Kidney (tissue), 14 donors: ENCODE data around the gene SENP3. TPM values are rescaled to one million over a fixed set of nuclear protein-coding genes. Genes with fewer than 3 reads are reported as not detected.

Source experiments
- DNase-seq, 5 donors: peaks; one replicate each; pipeline ENCODE4 v3.0.0-alpha.2; 2013 to 2020
- FAIRE-seq: peaks from 2 replicates; lab custom pipeline; 2012; peaks lifted over from hg19 to GRCh38; lab: Jason Lieb, UNC
- H3K27ac ChIP-seq, 2 donors: one replicate each; pipeline ENCODE4 v1.7.0; 2013; ENCODE audit warnings: low read depth in 2 of 2, low read length in 2 of 2, inconsistent platforms in 1 of 2
- H3K27me3 ChIP-seq: one replicate; pipeline ENCODE4 v1.7.1; 2013; ENCODE audit warnings: low read length, inconsistent platforms; ENCODE audit not compliant: control insufficient read depth, insufficient read depth
- H3K36me3 ChIP-seq, 3 donors: one replicate each; pipeline versions ENCODE4 v1.7.0 to v1.7.1; 2013; ENCODE audit warnings: low read length in 3 of 3, control low read depth in 1 of 3, inconsistent platforms in 1 of 3; ENCODE audit not compliant: insufficient read depth in 3 of 3, control insufficient read depth in 2 of 3
- H3K4me1 ChIP-seq, 3 donors: one replicate each; pipeline versions ENCODE4 v1.7.0 to v1.7.1; 2013; ENCODE audit warnings: low read length in 3 of 3, inconsistent platforms in 1 of 3, low read depth in 1 of 3; ENCODE audit not compliant: control insufficient read depth in 2 of 3, insufficient read depth in 2 of 3
- H3K4me3 ChIP-seq, 3 donors: one replicate each; pipeline versions ENCODE4 v1.7.0 to v1.8.1; 2013; ENCODE audit warnings: low read length in 3 of 3, control low read depth in 1 of 3, inconsistent platforms in 1 of 3
- H3K9ac ChIP-seq, 3 donors: one replicate each; pipeline versions ENCODE4 v1.7.0 to v1.7.1; 2013; ENCODE audit warnings: low read length in 3 of 3, control low read depth in 1 of 3, inconsistent platforms in 1 of 3
- H3K9me3 ChIP-seq, 3 donors: one replicate each; pipeline versions ENCODE4 v1.7.0 to v1.7.1; 2013; ENCODE audit warnings: low read length in 3 of 3, control low read depth in 1 of 3, inconsistent platforms in 1 of 3; ENCODE audit not compliant: control insufficient read depth in 2 of 3, insufficient read depth in 1 of 3
- intact Hi-C: fragments of 100-400 bp; cut with DNase I; formaldehyde crosslinking; loops from one replicate; pipeline ENCODE4 v1.11.1; 2022
- polyA plus RNA-seq: library from polyadenylated mRNA; stranded (reverse); fragments of 350-450 nt; fragmentation: Illumina TruSeq; extraction: RNeasy Lipid Tissue Mini Kit (QIAGEN cat#74804); gene quantifications from one replicate; pipeline ENCODE4 v1.2.3, GENCODE V29; 2014; ENCODE audit warnings: low read depth, low replicate concordance; ENCODE audit not compliant: insufficient read depth
- total RNA-seq: library from RNA; stranded (reverse); fragmentation: NEBNext Ultra II Directional; extraction: Animal tissue kit (Norgen Biotek cat#: 25700); gene quantifications from one replicate; pipeline ENCODE4 v1.2.1, GENCODE V29; 2021
- TF ChIP-seq, protein P1 (sequence below): IDR thresholded peaks from 3 replicates; pipeline ENCODE4 v1.5.1; 2012; ENCODE audit warnings: mild to moderate bottlenecking, moderate library complexity, borderline replicate concordance; ENCODE audit not compliant: insufficient read depth; ENCODE audit errors: extremely low read depth
- donor health status: control.
- donor health status: control.
- donor health status: control.
- donor health status: control.
- donor health status: control.
- donor health status: DM: yes; HTN: yes; CAD: no.
- donor health status: Normal renal cell carcinoma (clear cell type).

SENP3 gene
- total and polyA plus RNA-seq, 2 donors from 2014 or later, result 43.5 to 50.3 TPM

DNA sequence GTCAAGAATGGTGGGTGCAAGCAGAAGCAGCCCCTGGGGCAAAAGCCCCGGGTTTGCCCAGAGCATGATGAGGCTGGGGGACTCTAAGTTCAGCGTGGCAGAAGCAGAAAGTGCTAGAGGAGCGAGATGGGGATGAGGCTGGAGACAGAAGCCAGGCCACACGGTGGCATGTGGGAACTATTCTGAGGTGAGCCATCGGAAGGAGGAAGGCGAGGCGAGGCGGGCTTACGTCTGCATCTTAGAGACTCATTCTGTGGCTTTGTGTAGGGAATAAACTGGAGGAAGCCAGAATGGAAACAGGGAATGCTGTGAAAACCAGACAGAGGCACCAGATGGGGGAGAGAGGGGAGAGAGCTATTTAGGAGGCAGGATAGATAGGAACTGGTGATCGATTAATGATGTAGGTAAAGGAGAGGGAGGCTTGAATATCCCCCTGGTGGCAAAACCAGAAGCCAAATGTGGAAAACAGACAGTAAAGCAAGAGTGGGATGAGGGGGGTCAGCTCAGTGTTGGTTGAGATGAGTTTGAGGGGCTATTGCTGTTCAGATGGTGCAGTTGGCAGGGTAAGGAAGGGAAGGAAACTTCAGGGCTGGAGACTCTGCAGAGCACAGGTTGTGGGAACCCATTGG, 6.3 kb upstream of the SENP3 start:
- no peak overlapping the region for H3K4me3 ChIP-seq
- no peaks in the 10 kb centered on the region for H3K27me3 ChIP-seq
- no peak overlapping the region for H3K27ac ChIP-seq
- intact Hi-C loops, result no loop called here
- H3K4me1 ChIP-seq, result peaks cover under 1 to 36% (median 30%) of the 10 kb centered on the region in 3 donors
- no peaks in the 10 kb centered on the region for H3K9me3 ChIP-seq
- FAIRE-seq (no peak), DNase-seq (no peak)
- H3K36me3 ChIP-seq, result no peaks in the 10 kb centered on the region
- H3K9ac ChIP-seq, result no peak overlapping the region
- TF ChIP-seq, protein P1, sequence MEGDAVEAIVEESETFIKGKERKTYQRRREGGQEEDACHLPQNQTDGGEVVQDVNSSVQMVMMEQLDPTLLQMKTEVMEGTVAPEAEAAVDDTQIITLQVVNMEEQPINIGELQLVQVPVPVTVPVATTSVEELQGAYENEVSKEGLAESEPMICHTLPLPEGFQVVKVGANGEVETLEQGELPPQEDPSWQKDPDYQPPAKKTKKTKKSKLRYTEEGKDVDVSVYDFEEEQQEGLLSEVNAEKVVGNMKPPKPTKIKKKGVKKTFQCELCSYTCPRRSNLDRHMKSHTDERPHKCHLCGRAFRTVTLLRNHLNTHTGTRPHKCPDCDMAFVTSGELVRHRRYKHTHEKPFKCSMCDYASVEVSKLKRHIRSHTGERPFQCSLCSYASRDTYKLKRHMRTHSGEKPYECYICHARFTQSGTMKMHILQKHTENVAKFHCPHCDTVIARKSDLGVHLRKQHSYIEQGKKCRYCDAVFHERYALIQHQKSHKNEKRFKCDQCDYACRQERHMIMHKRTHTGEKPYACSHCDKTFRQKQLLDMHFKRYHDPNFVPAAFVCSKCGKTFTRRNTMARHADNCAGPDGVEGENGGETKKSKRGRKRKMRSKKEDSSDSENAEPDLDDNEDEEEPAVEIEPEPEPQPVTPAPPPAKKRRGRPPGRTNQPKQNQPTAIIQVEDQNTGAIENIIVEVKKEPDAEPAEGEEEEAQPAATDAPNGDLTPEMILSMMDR, result no peak

DNA sequence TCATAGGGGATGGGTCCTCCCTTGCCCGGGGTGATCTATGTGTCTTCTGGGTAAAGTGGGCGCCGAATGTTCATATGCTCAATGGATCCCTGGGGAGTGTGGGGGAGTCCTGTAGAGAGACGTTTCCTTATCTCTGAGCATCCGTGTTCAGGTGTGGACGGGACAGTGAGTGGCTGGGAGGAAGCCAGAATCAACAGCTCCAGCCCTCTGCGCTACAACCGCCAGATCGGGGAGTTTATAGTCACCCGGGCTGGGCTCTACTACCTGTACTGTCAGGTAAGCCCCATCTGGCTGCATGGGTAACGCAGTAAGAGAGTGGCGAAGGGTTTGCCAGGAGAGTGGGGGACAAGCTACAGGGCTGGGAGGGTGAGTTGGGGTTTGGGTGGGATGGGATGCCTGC, 5.1 kb upstream of the SENP3 start:
- no peaks in the 10 kb centered on the region for H3K9me3 ChIP-seq
- no peaks in the 10 kb centered on the region for H3K36me3 ChIP-seq
- TF ChIP-seq, protein P1, result no peak
- H3K4me1 ChIP-seq, result peaks cover 3 to 38% (median 27%) of the 10 kb centered on the region in 3 donors
- DNase-seq, result no peak
- H3K9ac ChIP-seq, result no peak overlapping the region
- H3K27ac ChIP-seq, result peak overlapping the region; percentile 99 to 100
- no peaks in the 10 kb centered on the region for H3K27me3 ChIP-seq
- no peak overlapping the region for H3K4me3 ChIP-seq
- intact Hi-C loops, result no loop called here
- no peak for FAIRE-seq

DNA sequence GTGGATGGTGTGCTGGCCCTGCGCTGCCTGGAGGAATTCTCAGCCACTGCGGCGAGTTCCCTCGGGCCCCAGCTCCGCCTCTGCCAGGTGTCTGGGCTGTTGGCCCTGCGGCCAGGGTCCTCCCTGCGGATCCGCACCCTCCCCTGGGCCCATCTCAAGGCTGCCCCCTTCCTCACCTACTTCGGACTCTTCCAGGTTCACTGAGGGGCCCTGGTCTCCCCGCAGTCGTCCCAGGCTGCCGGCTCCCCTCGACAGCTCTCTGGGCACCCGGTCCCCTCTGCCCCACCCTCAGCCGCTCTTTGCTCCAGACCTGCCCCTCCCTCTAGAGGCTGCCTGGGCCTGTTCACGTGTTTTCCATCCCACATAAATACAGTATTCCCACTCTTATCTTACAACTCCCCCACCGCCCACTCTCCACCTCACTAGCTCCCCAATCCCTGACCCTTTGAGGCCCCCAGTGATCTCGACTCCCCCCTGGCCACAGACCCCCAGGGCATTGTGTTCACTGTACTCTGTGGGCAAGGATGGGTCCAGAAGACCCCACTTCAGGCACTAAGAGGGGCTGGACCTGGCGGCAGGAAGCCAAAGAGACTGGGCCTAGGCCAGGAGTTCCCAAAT, 4.5 kb upstream of the SENP3 start:
- Histone ChIP-seq H3K4me3 (no peak overlapping the region), H3K9me3 (no peaks in the 10 kb centered on the region), H3K27ac (peak overlapping the region; percentile 99 to 100), H3K27me3 (no peaks in the 10 kb centered on the region), H3K36me3 (no peaks in the 10 kb centered on the region), H3K9ac (peak overlapping the region in 2 of 3 donors; percentile 44 to 92), H3K4me1 (peaks cover 3 to 38% (median 27%) of the 10 kb centered on the region in 3 donors)
- FAIRE-seq (no peak), DNase-seq (peak in 2 of 5 donors; percentile 61 to 81)
- TF ChIP-seq, protein P1, result no peak
- intact Hi-C loops, result no loop called here
